H9 (cell line): ENCODE measurements around the gene CDK6. TPM values are rescaled to one million over a fixed set of nuclear protein-coding genes. Genes with fewer than 3 reads are reported as not detected.

Source experiments
- DNase-seq: peaks from one replicate; pipeline ENCODE4 v3.0.0-alpha.2; 2017
- H2AFZ ChIP-seq: one replicate; pipeline ENCODE4 v1.6.1; 2013; ENCODE audit warnings: mild to moderate bottlenecking, low read length, control low read depth, moderate library complexity
- H2AK5ac ChIP-seq: 2 replicates; pipeline ENCODE4 v1.6.1; 2013; ENCODE audit warnings: low read length, control low read depth, mixed read lengths; ENCODE audit not compliant: insufficient read length
- H2BK120ac ChIP-seq: one replicate; pipeline ENCODE4 v1.6.1; 2013; ENCODE audit warnings: low read depth, mild to moderate bottlenecking, low read length, control low read depth, inconsistent platforms; ENCODE audit not compliant: poor library complexity, severe bottlenecking
- H2BK12ac ChIP-seq: 2 replicates; pipeline ENCODE4 v1.6.1; 2013; ENCODE audit warnings: low read length, control low read depth, mixed read lengths, low read depth; ENCODE audit not compliant: insufficient read length
- H2BK15ac ChIP-seq: 2 replicates; pipeline ENCODE4 v1.6.1; 2013; ENCODE audit warnings: low read depth, low read length, control low read depth
- H2BK20ac ChIP-seq: one replicate; pipeline ENCODE4 v1.6.1; 2013; ENCODE audit warnings: low read depth, mild to moderate bottlenecking, low read length, control low read depth, inconsistent platforms; ENCODE audit not compliant: poor library complexity, severe bottlenecking
- H2BK5ac ChIP-seq: 2 replicates; pipeline ENCODE4 v1.6.1; 2013; ENCODE audit warnings: low read length, control low read depth, mixed read lengths; ENCODE audit not compliant: insufficient read length
- H3K14ac ChIP-seq: 2 replicates; pipeline ENCODE4 v1.6.1; 2013; ENCODE audit warnings: low read length, control low read depth; ENCODE audit not compliant: insufficient read depth
- H3K18ac ChIP-seq: 2 replicates; pipeline ENCODE4 v1.6.1; 2013; ENCODE audit warnings: low read depth, mild to moderate bottlenecking, mixed read lengths, low read length, control low read depth; ENCODE audit not compliant: insufficient read length
- H3K23ac ChIP-seq: 2 replicates; pipeline ENCODE4 v1.6.1; 2013; ENCODE audit warnings: low read length, control low read depth, mixed read lengths, low read depth; ENCODE audit not compliant: insufficient read length
- H3K23me2 ChIP-seq: 2 replicates; pipeline ENCODE4 v1.6.1; 2013; ENCODE audit warnings: low read depth, mild to moderate bottlenecking, mixed read lengths, low read length, control low read depth; ENCODE audit not compliant: insufficient read length, poor library complexity, severe bottlenecking
- H3K27ac ChIP-seq: 2 replicates; pipeline ENCODE4 v1.5.1; 2013; ENCODE audit warnings: low read length, control low read depth, mixed read lengths, low read depth; ENCODE audit not compliant: insufficient read length
- H3K27me3 ChIP-seq: 2 replicates; pipeline ENCODE4 v1.6.1; 2013; ENCODE audit warnings: low read length, control low read depth, inconsistent platforms; ENCODE audit not compliant: insufficient read depth
- H3K4ac ChIP-seq: 2 replicates; pipeline ENCODE4 v1.6.1; 2013; ENCODE audit warnings: low read depth, mild to moderate bottlenecking, control low read depth, inconsistent platforms, low read length, moderate library complexity
- H3K4me1 ChIP-seq: 2 replicates; pipeline ENCODE4 v1.6.1; 2013; ENCODE audit warnings: low read length, control low read depth, inconsistent platforms; ENCODE audit not compliant: insufficient read depth
- H3K4me2 ChIP-seq: 2 replicates; pipeline ENCODE4 v1.6.1; 2013; ENCODE audit warnings: low read length, control low read depth, mixed read lengths; ENCODE audit not compliant: insufficient read length, insufficient read depth
- H3K56ac ChIP-seq: 2 replicates; pipeline ENCODE4 v1.6.1; 2013; ENCODE audit warnings: low read depth, mild to moderate bottlenecking, mixed read lengths, low read length, control low read depth; ENCODE audit not compliant: insufficient read length
- H3K79me1 ChIP-seq: 2 replicates; pipeline ENCODE4 v1.6.1; 2013; ENCODE audit warnings: low read depth, mild to moderate bottlenecking, moderate library complexity, low read length, control low read depth, inconsistent platforms; ENCODE audit not compliant: insufficient read depth, poor library complexity, severe bottlenecking
- H3K79me2 ChIP-seq: 2 replicates; pipeline ENCODE4 v1.6.1; 2013; ENCODE audit warnings: low read length, control low read depth, inconsistent platforms; ENCODE audit not compliant: insufficient read depth
- H3K9ac ChIP-seq: 2 replicates; pipeline ENCODE4 v1.6.1; 2013; ENCODE audit warnings: low read length, control low read depth, mixed read lengths; ENCODE audit not compliant: insufficient read length; ENCODE audit errors: extremely low read depth
- H3K9me3 ChIP-seq: one replicate; pipeline ENCODE4 v1.6.1; 2013; ENCODE audit warnings: low read depth, low read length, inconsistent platforms; ENCODE audit not compliant: control insufficient read depth
- H3T11ph ChIP-seq: one replicate; pipeline ENCODE4 v1.6.1; 2013; ENCODE audit warnings: mild to moderate bottlenecking, low read length, control low read depth, inconsistent platforms
- H4K20me1 ChIP-seq: one replicate; pipeline ENCODE4 v1.6.1; 2013; ENCODE audit not compliant: control insufficient read depth, insufficient read length, insufficient read depth
- H4K5ac ChIP-seq: 2 replicates; pipeline ENCODE4 v1.6.1; 2013; ENCODE audit warnings: low read depth, mild to moderate bottlenecking, mixed read lengths, low read length, control low read depth; ENCODE audit not compliant: insufficient read length
- H4K8ac ChIP-seq: replicated peaks from 2 replicates; pipeline ENCODE4 v1.6.1; 2013; ENCODE audit warnings: low read length, control low read depth, mixed read lengths, low read depth; ENCODE audit not compliant: insufficient read length
- H4K91ac ChIP-seq: 2 replicates; pipeline ENCODE4 v1.6.1; 2013; ENCODE audit warnings: low read depth, mild to moderate bottlenecking, moderate library complexity, mixed read lengths, low read length, control low read depth; ENCODE audit not compliant: insufficient read length
- H3K27ac Mint-ChIP-seq, 3 experiments: 2 replicates in 2 of 3; 3 replicates in 1 of 3; pipeline ENCODE4 v1.8.0; 2020 to 2021; ENCODE audit warnings: mixed read lengths in 3 of 3, mild to moderate bottlenecking in 1 of 3, moderate library complexity in 1 of 3
- H3K27me3 Mint-ChIP-seq: 2 replicates; pipeline ENCODE4 v1.8.0; 2021; ENCODE audit warnings: low read depth, mild to moderate bottlenecking, moderate library complexity, mixed read lengths
- H3K36me3 Mint-ChIP-seq, 3 experiments: 2 replicates in 2 of 3; 3 replicates in 1 of 3; pipeline ENCODE4 v1.8.0; 2020 to 2021; ENCODE audit warnings: low read depth in 3 of 3, mixed read lengths in 3 of 3; ENCODE audit not compliant: insufficient read depth in 1 of 3
- H3K4me1 Mint-ChIP-seq, 2 experiments: 2 replicates each; pipeline ENCODE4 v1.8.0; 2020; ENCODE audit warnings: mixed read lengths in 2 of 2
- H3K4me3 Mint-ChIP-seq, 2 experiments: 2 replicates in 1 of 2; 3 replicates in 1 of 2; pipeline ENCODE4 v1.8.0; 2020 to 2021; ENCODE audit warnings: mild to moderate bottlenecking in 2 of 2, mixed read lengths in 2 of 2, moderate library complexity in 1 of 2
- H3K9me3 Mint-ChIP-seq, 2 experiments: 2 replicates in 1 of 2; 3 replicates in 1 of 2; pipeline ENCODE4 v1.8.0; 2020; ENCODE audit warnings: mild to moderate bottlenecking in 2 of 2, mixed read lengths in 2 of 2, moderate library complexity in 1 of 2
- CTCF ChIP-seq: fragments of 200-600 bp; sonication (generic); conservative IDR thresholded peaks from 3 replicates; pipeline ENCODE4 v1.8.0; 2021; ENCODE audit warnings: antibody characterized with exemption, mild to moderate bottlenecking
- WGBS: extraction: QIAGEN DNeasy Blood & Tissue Kit; methylation state at CpG from one replicate; pipeline ENCODE4 v1.1.7; 2013; ENCODE audit warnings: missing lambda C conversion rate, low lambda C conversion rate, mixed read lengths; ENCODE audit not compliant: insufficient read length; ENCODE audit errors: extremely low coverage; 5-methylcytosine and 5-hydroxymethylcytosine counted together
- total RNA-seq: library from RNA; stranded (reverse); gene quantifications from 2 replicates; pipeline ENCODE4 v1.2.1, GENCODE V29; 2021

The CDK6 gene
- total RNA-seq, 1 experiment from 2014 or later = 30.0 TPM

GRCh38 chr7:92658671-92659070 lies 177.7 kb downstream of the CDK6 start:
- H2BK12ac ChIP-seq = no peak overlapping the region
- H3K23me2 ChIP-seq = no peaks in the 10 kb centered on the region
- H3K4me1 Mint-ChIP-seq = no peaks in the 10 kb centered on the region
- H3K79me2 ChIP-seq = no peaks in the 10 kb centered on the region
- H2AFZ ChIP-seq = no peak overlapping the region
- H3K36me3 Mint-ChIP-seq = no peaks in the 10 kb centered on the region
- no peaks in the 10 kb centered on the region for H3K4me1 ChIP-seq
- no peaks in the 10 kb centered on the region for H3K27me3 Mint-ChIP-seq
- no peak overlapping the region for H3K23ac ChIP-seq
- no peak overlapping the region for H3K27ac ChIP-seq
- H4K8ac ChIP-seq = no peak overlapping the region
- no peak overlapping the region for H3K4me3 Mint-ChIP-seq
- H3K9me3 Mint-ChIP-seq = no peaks in the 10 kb centered on the region
- no peak overlapping the region for H3K18ac ChIP-seq
- TF ChIP-seq CTCF = no peak
- no peak overlapping the region for H3T11ph ChIP-seq
- H3K79me1 ChIP-seq = no peaks in the 10 kb centered on the region
- no peak overlapping the region for H4K5ac ChIP-seq
- H2AK5ac ChIP-seq = no peak overlapping the region
- H3K27ac Mint-ChIP-seq = no peak overlapping the region
- H4K91ac ChIP-seq = no peak overlapping the region
- H3K27me3 ChIP-seq = no peaks in the 10 kb centered on the region
- H3K56ac ChIP-seq = no peak overlapping the region
- no peak overlapping the region for H3K9ac ChIP-seq
- H3K14ac ChIP-seq = no peak overlapping the region
- no peak overlapping the region for H2BK20ac ChIP-seq
- H2BK120ac ChIP-seq = no peak overlapping the region
- no peak for DNase-seq
- no peaks in the 10 kb centered on the region for H3K9me3 ChIP-seq
- no peak overlapping the region for H3K4me2 ChIP-seq
- no peak overlapping the region for H3K4ac ChIP-seq
- H2BK15ac ChIP-seq = no peak overlapping the region
- H2BK5ac ChIP-seq = no peak overlapping the region
- no peaks in the 10 kb centered on the region for H4K20me1 ChIP-seq
- no CpG with 5 or more reads among the region's 4 CpGs for WGBS
